NCI-H774 (cell line): ENCODE measurements around the gene SPTLC2.

Experiments used
- DNase-seq: peaks from one replicate; lab custom pipeline; 2025; lab: John Stamatoyannopoulos, UW

Gene SPTLC2

DNA sequence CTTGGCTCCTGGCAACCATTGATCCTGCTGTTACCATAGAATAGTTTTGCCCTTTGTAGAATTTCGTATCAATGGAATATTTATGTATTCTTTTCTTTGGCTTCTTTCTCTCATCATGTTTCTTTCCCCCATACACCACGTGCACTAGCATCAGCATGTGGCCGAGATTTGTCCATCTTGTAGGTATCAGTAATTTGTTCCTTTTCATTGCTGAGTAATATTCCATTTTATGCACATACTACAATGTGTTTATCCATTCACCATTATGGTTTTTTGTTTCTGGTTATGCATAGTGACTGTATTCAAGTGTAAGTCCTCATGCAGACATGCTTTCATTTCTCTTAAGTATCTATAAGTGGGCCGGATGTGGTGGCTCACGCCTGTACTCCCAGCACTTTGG, 113.3 kb downstream of the SPTLC2 start:
- DNase-seq: no peak

GRCh38 chr14:77502109-77502782, 114.2 kb downstream of the SPTLC2 start:
- no peak for DNase-seq

DNA sequence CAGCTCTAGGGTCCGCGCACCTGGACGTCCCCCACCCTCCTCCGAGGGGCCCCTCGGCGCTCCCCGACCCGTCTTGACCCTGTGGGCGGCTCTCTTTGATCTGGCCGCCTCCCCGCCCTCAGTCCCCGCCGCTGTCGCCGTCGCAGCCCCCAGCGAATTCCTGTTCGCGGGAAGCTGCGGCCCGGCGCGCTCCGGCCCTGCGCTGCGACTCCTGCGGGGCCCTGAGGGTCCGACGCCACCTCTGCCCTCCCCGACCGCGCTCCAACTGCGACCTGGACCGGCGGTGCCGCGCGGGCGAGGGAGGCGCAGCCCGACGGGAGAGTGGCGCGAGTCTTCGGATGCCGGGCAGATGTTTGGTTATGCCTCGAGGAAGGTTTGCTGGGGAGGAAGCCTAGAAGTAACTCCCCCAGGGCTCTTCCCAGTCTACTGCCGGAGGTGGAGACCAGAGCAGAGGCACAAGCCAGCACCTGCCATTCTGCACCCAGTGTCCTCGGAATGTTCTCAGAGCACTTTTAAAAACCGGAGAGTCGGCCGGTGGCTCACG, 117.4 kb downstream of the SPTLC2 start:
- no peak for DNase-seq

- peak; percentile 10 for DNase-seq
Measured at GRCh38 chr14:77498120-77498979, 118.1 kb downstream of the SPTLC2 start, which contains the start of gene ISM2. Gene ISM2, minus strand, starts transcription at chr14:77498816. Its CDS starts 23 bp downstream, at chr14:77498793.

GRCh38 chr14:77495334-77495733, 121.1 kb downstream of the SPTLC2 start:
- no peak for DNase-seq

GRCh38 chr14:77491056-77491455, 125.4 kb downstream of the SPTLC2 start:
- DNase-seq: no peak

GRCh38 chr14:77490347-77490986, 126.0 kb downstream of the SPTLC2 start:
- DNase-seq: no peak

GRCh38 chr14:77489041-77489440, 127.4 kb downstream of the SPTLC2 start:
- no peak for DNase-seq

DNA sequence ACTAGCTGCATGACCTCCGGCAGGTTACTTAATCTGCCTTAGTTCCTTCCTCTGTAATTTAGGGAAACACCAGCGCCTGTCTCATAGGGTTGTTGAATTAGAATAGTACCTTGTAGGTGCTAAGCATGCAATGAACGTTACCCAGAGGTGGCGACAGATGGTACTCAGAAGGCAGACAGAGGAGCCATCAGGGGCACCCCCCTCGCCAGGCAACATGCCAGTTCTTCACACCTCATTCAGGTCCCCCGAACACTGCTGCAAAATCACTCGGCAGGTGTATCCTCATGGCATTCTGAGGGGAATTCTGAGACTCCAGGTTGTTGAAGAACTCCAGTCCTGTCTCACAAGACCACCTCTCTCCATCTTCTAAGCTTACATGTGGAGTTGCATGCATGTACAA, 127.9 kb downstream of the SPTLC2 start:
- DNase-seq: no peak

GRCh38 chr14:77485901-77486678, 130.3 kb downstream of the SPTLC2 start:
- no peak for DNase-seq

GRCh38 chr14:77485256-77485655, 131.2 kb downstream of the SPTLC2 start:
- DNase-seq: no peak

GRCh38 chr14:77482422-77482821, 134.0 kb downstream of the SPTLC2 start:
- DNase-seq: no peak

DNA sequence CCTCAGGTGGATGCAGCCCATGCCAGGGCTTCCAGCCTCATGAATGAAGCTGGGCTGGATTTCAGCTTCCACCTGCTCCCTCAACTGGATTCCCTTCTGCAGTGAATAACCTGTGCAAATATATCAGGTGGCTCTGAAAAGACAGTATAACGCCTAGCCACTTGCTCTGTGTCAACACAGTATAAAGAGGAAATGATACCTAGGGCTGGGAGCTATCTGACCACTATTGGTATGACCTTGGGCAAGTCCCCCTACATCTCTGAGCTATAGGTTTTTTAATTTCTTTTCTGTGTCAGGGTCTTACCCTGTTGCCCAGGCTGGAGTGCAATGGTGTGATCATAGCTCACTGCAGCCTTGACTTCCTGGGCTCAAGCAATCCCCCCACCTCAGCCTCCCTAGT, 137.6 kb downstream of the SPTLC2 start:
- no peak for DNase-seq

DNA sequence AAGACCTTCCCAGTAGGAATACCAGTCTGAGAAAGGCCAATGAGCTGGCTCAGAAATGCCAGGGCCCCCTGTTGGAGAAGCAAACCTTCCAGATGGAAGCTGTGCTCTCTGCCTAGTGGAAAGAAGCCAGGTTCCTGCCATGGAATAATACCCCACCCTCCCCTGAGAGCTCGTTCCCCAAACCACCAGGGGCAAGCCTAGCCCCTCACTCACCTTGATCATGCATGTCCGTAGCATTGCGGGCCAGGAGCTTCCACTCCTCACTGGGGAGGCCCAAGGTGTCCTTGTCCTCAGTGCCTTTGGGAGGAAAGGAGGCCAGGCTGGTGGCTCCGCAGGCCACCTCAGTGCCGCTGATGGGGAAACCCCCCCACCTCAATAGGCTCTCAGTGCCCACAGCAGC, 138.4 kb downstream of the SPTLC2 start:
- no peak for DNase-seq

GRCh38 chr14:77475432-77476115, 140.9 kb downstream of the SPTLC2 start:
- DNase-seq: no peak

GRCh38 chr14:77474479-77475177, 141.8 kb downstream of the SPTLC2 start:
- no peak for DNase-seq

- DNase-seq: no peak
Measured at GRCh38 chr14:77473921-77474320, 142.5 kb downstream of the SPTLC2 start.

- DNase-seq: no peak
Measured at GRCh38 chr14:77470224-77470870, 146.1 kb downstream of the SPTLC2 start.

GRCh38 chr14:77469539-77469938, 146.9 kb downstream of the SPTLC2 start:
- DNase-seq: no peak

- no peak for DNase-seq
Measured at GRCh38 chr14:77469067-77469505, 147.4 kb downstream of the SPTLC2 start.
